IPS-NIHi7 (cell line): ENCODE data around the gene BOLA3.
"Not testable (repeated sequence)": the region's sequence is repeated elsewhere in the genome, so short reads cannot be mapped to it uniquely, and the experiment has no call there.

Source experiments
- DNase-seq: peaks from one replicate; pipeline ENCODE4 v3.0.0; 2012; ENCODE audit warnings: mixed read lengths; ENCODE audit errors: extremely low spot score

BOLA3 gene

GRCh38 chr2:74102516-74102915 is 45.2 kb downstream of the BOLA3 start:
- DNase-seq = no peak

GRCh38 chr2:74101574-74102300 is 46.0 kb downstream of the BOLA3 start:
- no peak for DNase-seq

GRCh38 chr2:74100254-74101216 is 47.2 kb downstream of the BOLA3 start:
- no peak for DNase-seq

DNA sequence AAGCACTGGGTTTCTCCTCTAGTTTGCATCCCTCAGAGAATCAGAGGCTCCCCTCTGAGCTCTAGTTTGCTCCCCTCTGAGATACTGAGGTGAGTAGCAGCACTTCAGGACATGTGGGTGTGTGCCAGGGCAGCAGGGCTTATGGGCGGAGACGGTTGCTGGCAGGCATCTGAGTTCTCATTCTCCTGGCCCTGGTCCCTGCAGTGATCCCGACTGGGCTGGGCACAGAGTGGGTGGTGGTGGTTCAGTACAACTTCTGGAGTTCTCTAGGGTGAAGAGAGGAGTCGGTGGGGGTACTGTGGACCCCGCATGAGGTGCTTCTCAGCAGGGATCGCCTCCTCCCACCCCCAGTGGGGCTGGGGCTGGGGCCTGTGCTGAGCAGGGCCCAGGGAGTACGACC is 47.9 kb downstream of the BOLA3 start:
- no peak for DNase-seq

GRCh38 chr2:74099271-74099670 is 48.4 kb downstream of the BOLA3 start:
- no peak for DNase-seq

GRCh38 chr2:74097574-74097973 is 50.1 kb downstream of the BOLA3 start:
- no peak for DNase-seq

DNA sequence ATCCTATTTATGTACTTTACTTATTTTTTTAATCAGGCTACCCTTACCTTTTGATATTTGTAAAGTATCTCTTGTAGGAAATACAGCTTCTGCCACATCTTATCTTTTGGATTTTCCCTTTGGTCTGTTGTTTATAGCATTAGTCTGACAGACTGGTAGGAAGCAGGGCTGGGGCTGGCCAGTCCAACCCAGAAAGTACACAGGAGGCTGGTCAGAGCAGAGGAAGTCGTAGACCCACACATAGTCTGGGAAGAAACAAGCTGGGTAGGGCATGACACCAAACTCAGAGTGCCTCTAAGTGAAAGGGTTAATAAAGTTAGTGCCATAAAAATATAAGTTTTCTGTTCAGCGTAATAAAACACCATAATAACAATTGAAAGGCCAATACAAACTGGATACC is 51.7 kb downstream of the BOLA3 start:
- no peak for DNase-seq

DNA sequence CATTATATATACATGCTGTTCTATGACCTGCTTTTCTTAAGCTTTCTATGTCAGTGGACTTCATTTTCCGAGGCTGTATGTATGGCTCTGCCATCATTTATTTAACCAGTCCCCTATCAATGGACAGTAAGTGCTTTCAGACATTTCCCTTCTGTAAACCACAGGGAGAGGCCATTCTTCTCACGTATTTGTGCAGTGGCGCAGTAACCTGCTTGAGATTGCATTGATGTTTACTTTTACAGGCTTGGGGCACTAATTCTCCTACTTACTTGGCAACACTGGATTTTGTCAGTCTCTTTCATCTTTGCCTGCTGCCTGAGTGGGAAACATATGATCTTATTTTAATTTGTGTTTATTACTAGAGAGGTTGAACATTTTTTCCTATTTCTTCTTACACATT is 52.1 kb downstream of the BOLA3 start:
- DNase-seq = no peak

- no peak for DNase-seq
Measured at GRCh38 chr2:74094291-74094690, 53.4 kb downstream of the BOLA3 start.

- no peak for DNase-seq
Measured at GRCh38 chr2:74093840-74094239, 53.9 kb downstream of the BOLA3 start.

GRCh38 chr2:74093426-74093825 is 54.3 kb downstream of the BOLA3 start:
- DNase-seq = no peak

GRCh38 chr2:74092275-74092674 is 55.4 kb downstream of the BOLA3 start:
- no peak for DNase-seq

GRCh38 chr2:74091391-74091790 is 56.3 kb downstream of the BOLA3 start:
- DNase-seq = no peak

GRCh38 chr2:74089816-74090745 is 57.6 kb downstream of the BOLA3 start:
- DNase-seq = no peak

GRCh38 chr2:74088676-74089075 is 59.0 kb downstream of the BOLA3 start:
- DNase-seq = not testable (repeated sequence)

- DNase-seq = no peak
Measured at GRCh38 chr2:74087696-74088095, 60.0 kb downstream of the BOLA3 start.

DNA sequence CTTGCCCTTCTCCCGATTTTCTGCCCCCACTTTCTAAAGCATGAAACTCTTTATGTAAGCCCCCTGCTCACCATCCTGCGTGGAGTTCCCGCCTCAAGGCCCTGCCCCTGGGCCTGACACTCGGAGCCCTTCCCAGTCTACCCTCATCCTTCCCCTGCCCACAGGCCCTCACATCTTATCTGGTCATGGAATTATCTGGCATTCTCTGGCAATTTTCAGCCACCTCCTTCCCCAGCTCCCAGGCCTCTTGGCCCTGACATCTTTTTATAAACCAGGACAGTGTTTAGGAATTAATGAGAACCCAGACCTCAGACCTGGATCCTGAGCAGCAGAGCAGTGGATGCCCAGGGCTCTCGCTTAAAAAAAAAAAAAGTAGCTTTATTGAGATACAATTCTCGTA is 61.7 kb downstream of the BOLA3 start:
- no peak for DNase-seq
